NCI-H524 (cell line): ENCODE data around the gene FAM227A.
"Not testable (repeated sequence)": the region's sequence is repeated elsewhere in the genome, so short reads cannot be mapped to it uniquely, and the experiment has no call there.

Experiments used
- DNase-seq, 2 experiments: peaks; one replicate each; lab custom pipeline; 2025; lab: John Stamatoyannopoulos, UW

The FAM227A gene

DNA sequence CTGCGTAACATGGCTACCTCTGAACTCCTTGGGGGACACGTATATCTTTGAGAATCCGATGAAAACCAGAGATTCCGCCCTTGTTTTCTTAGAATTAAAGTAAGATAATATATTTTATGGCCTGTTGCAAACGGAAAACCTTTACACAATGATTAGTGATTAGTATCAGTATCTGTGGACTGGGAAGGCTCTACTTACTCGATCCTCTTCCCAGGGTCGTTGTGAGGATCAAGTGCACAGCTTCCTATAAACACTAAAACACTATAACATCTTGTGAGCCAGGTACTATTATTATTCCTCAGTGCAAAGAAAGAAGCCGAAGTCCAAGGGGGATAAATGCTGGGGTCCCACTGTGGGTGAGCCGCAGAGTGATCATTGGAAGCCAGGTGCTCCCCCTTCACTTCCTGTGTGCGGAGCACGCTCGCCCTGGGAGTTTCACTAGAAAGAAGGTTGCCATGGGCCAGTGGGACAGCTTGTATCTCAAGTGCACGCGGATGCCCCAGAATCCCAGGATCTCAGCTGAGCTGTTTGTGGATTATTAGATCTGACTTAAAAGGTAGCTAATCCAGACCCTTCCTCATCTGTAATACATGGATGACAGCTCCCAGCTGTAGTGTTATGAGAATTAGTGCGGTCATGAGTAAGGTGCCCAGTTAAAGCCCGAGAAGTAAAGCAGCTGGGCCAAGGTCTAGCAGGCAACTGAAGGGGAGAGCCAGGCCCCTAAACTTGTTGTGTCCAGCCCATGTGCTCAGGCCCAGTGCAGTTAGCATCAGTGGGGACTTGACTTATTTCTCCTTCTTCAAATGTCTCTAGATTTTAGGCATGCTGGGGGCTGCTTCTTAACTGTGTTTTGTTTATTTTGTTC lies 1.1 kb upstream of the FAM227A start:
- DNase-seq: peak; percentile 49 to 77

GRCh38 chr22:38655519-38656255 lies 505 bp downstream of the FAM227A start:
- no peak for DNase-seq

GRCh38 chr22:38653741-38654140 lies 2.5 kb downstream of the FAM227A start:
- DNase-seq: no peak

DNA sequence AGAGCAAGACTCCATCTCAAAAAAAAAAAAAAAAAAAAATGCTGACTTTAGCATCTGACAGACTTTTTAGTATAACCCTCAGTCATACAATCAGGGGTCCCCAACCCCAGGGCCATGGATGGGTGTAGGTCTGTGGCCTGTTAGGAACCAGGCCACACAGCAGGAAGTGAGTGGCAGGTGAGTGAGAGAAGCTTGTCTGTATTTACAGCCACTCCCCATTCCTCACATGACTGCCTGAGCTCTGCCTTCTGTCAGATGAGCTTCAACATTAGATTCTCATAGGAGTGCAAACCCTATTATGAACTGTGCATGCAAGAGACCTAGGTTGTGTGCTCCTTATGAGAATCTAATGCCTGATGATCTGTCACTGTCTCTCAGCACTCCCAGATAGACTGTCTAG lies 3.3 kb downstream of the FAM227A start:
- no peak for DNase-seq

- no peak for DNase-seq
Observed at GRCh38 chr22:38649841-38650522, 6.2 kb downstream of the FAM227A start.

- no peak for DNase-seq
Observed at GRCh38 chr22:38645430-38645829, 10.8 kb downstream of the FAM227A start.

DNA sequence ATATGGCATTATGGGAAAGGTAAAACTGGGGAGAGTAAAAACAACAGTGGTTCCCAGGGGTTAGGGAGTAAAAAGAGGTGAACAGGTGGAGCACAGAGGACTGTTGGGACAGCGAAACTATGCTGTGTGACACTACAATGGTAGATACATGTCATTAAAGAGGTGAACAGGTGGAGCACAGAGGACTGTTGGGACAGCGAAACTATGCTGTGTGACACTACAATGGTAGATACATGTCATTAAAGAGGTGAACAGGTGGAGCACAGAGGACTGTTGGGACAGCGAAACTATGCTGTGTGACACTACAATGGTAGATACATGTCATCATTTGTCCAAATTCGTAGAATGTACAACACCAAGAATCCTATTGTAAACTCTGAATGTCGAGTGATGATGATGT lies 11.9 kb downstream of the FAM227A start:
- DNase-seq: not testable (repeated sequence)

DNA sequence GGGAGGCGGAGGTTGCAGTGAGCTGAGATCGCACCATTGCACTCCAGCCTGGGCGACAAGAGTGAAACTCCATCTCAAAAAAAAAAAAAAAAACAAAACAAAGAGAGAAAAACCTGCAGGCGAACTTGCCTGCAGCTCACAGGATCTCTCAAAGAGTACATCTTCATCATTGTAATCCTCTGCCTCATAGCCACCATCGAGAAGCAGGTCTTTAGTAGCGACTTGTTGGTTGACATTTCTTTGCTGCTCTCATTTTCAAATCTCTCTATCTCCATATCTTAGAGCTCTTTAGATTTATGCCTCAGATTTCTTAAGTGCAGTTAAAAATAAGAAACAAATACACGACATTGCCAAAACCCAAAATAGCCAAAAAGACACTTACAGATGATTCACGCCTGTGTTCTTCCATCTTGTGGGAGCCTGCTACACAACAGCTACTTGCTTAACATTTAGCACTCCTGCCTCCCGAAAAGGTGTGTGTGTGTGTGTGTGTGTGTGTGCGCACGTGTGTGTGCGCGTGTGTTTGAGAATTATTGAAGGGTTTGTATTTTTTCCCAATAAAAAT lies 14.6 kb downstream of the FAM227A start:
- DNase-seq: no peak

- DNase-seq: no peak
Observed at GRCh38 chr22:38638728-38639127, 17.5 kb downstream of the FAM227A start.

DNA sequence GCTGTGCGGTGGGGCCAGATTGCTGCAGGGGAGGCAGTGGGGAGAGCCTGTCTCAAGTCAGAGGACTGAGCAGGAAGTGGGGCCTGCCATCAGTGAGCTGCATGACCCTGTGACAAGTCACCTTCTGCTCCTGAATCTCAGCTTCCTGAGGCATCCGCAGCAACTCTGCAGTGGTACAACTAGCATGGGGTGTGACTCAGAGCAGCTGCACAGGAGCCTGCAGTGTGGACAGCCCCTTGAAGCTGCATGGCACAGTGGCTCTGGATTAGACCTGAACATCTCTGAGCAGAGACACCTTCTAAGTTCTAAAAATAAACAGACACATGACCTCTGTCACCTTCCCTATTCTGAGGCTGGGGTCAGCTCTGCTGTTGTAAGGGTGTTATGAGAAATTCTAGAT lies 18.0 kb downstream of the FAM227A start:
- no peak for DNase-seq

DNA sequence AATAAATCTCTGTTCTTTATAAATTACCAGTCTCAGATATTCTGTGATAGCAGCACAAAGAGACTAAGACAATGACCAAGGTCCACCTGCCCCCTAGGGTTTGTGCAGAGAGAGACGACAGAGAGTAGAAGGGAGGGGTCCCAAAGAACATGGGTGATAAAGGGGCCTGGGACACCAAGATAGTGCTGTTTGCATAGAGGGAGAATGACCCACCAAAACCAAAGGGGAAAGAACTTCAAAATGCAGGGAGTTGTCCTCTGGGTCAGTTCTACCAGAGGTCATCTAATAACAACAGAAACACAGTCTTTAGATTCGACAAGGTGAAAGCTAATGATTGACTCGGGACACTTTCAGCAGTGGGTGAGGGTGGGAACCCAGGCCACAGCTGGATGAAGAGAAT lies 23.7 kb downstream of the FAM227A start:
- DNase-seq: no peak

DNA sequence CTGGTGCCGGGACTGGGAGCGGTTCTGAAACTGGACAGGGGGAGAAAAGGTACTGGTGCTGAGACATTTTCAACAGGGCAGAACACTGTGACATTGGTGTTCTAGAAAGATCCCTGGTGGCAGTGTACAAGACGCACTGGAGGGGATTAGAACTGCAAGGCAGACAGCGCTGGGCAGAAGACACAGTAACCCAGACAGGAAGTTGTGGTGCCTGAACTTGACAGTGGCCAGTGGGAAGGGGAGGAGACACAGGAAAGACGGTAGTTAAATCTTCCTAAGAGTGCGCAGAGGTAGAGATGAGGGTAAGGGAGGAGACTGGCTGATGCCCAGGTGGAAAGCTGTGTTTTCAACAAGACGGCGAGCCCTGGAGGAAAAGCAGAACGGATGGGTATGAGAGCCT lies 24.5 kb downstream of the FAM227A start:
- DNase-seq: no peak

- DNase-seq: no peak
Observed at GRCh38 chr22:38629108-38629507, 27.1 kb downstream of the FAM227A start.

- DNase-seq: no peak
Observed at GRCh38 chr22:38628444-38628843, 27.7 kb downstream of the FAM227A start.

DNA sequence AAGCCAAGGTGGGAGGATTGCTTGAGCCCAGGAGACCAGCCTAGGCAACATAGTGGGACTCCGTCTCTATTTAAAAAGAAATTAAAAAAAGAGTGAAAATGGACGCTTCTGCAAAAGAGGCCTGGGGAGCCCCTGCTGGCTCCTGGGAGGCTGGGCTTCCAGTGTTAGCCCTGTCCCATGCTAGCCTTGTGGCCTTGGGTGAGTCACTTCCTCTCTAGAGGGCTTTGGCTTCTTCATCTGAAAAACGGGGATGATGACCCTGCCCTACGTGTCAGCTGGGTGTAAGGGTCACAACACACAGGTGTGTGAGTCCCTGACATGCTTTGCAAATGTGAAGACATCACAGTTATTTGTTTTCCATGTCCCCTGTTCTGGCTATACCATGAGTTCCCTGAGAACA lies 32.8 kb downstream of the FAM227A start:
- no peak for DNase-seq

DNA sequence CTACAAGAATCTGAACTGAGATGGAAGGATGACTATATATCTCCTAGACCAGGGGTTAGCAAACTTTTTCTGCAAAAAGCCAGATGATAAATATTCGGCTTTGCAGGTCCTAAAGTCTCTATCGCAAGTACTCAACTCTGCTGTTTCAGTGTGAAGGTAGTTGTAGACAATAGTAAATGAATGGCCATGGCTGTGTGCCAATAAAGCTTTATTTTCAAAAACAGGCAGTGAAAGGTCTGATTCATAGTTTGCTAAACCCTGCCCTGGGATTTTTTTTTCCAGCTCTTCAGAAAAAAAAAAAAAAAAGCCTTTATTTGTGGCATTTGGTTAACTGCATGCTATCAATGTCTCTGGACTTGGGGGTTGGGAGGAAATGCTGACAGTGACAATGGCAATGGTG lies 37.5 kb downstream of the FAM227A start:
- DNase-seq: no peak

- no peak for DNase-seq
Observed at GRCh38 chr22:38618258-38618657, 37.9 kb downstream of the FAM227A start.

DNA sequence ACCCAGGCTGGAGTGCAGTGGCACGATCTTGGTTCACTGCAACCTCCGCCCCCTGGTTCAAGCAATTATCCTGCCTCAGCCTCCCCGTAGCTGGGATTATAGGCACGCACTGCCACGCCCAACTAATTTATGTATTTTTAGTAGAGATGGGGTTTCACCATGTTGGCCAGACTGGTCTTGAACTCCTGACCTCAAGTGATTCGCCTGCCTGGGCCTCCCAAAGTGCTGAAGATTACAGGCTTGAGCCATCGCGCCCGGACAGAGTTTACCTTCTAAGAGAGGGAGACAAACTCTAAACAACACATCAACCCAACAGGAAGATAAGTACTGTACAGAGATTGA lies 41.2 kb downstream of the FAM227A start:
- not testable (repeated sequence) for DNase-seq

- no peak for DNase-seq
Observed at GRCh38 chr22:38614332-38615063, 41.7 kb downstream of the FAM227A start.

GRCh38 chr22:38613588-38613987 lies 42.6 kb downstream of the FAM227A start:
- no peak for DNase-seq

- no peak for DNase-seq
Observed at GRCh38 chr22:38612217-38613006, 43.8 kb downstream of the FAM227A start.
